HFFc6 (cell line): Measurements from ENCODE around the gene RNF157. TPM values are rescaled to one million over a fixed set of nuclear protein-coding genes. Genes with fewer than 3 reads are reported as not detected.

ENCODE experiments used
- DNase-seq: peaks from one replicate; pipeline ENCODE4 v3.0.0-alpha.2; 2018
- H3K27ac Mint-ChIP-seq: 2 replicates; pipeline ENCODE4 v1.8.0; 2020; ENCODE audit warnings: mild to moderate bottlenecking, mixed read lengths
- H3K27me3 Mint-ChIP-seq: 2 replicates; pipeline ENCODE4 v1.8.0; 2021; ENCODE audit warnings: mild to moderate bottlenecking, moderate library complexity, mixed read lengths; ENCODE audit not compliant: insufficient read depth
- H3K36me3 Mint-ChIP-seq: 2 replicates; pipeline ENCODE4 v1.8.0; 2021; ENCODE audit warnings: low read depth, mixed read lengths
- H3K4me1 Mint-ChIP-seq: 2 replicates; pipeline ENCODE4 v1.8.0; 2020; ENCODE audit warnings: low read depth, mixed read lengths
- H3K4me3 Mint-ChIP-seq: 2 replicates; pipeline ENCODE4 v1.8.0; 2020; ENCODE audit warnings: mild to moderate bottlenecking, moderate library complexity, mixed read lengths
- H3K9me3 Mint-ChIP-seq: 2 replicates; pipeline ENCODE4 v1.8.0; 2020; ENCODE audit warnings: mild to moderate bottlenecking, mixed read lengths
- CTCF ChIP-seq: fragments of 200-600 bp; sonication (generic); IDR thresholded peaks from 2 replicates; pipeline ENCODE4 v1.5.0; 2021; ENCODE audit warnings: antibody characterized with exemption, mild to moderate bottlenecking
- total RNA-seq, 6 experiments: library from RNA; stranded (reverse); fragmentation: NEBNext Ultra II Directional; extraction: Animal tissue kit (Norgen Biotek cat#: 25700); gene quantifications; 2 replicates in 1 of 6; 3 replicates in 5 of 6; pipeline ENCODE4 v1.2.3, GENCODE V29; 2021

RNF157 gene
- total RNA-seq, 6 experiments from 2014 or later, result 0.11 to 0.19 (median 0.18) TPM; not detected in 3

DNA sequence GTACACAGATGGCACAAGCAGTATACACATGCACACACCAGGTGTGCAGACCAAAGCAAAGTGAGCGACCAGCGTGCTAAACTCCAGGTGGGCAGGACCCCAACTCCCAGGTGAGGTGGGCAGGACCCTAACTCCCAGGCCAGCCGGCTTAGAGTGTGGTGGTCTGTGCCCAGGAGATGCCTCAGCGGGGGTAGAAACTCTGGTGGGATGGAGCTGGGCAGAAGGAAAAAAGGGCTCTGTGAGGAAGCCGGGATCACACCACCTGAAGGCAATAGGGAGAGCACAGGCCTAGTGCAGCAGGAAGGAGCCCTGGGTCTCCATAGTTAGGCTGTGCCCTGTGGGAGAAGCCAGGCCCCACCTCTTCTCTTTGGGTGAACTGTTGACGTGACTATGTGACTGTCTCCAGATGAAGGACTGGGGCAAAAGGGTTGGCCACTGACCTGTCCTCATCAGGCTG, 97.7 kb downstream of the RNF157 start:
- no peaks in the 10 kb centered on the region for H3K36me3 Mint-ChIP-seq
- peaks cover 26% of the 10 kb centered on the region for H3K27me3 Mint-ChIP-seq
- no peaks in the 10 kb centered on the region for H3K9me3 Mint-ChIP-seq
- TF ChIP-seq CTCF, result no peak
- DNase-seq, result no peak
- peaks cover 6% of the 10 kb centered on the region; the same call in 1 of the 2 replicates for H3K4me1 Mint-ChIP-seq
- H3K27ac Mint-ChIP-seq, result no peak overlapping the region
- H3K4me3 Mint-ChIP-seq, result no peak overlapping the region

- Mint-ChIP-seq H3K27me3 (peaks cover 26% of the 10 kb centered on the region), H3K27ac (no peak overlapping the region), H3K36me3 (no peaks in the 10 kb centered on the region), H3K4me1 (peaks cover 6% of the 10 kb centered on the region; the same call in 1 of the 2 replicates), H3K9me3 (no peaks in the 10 kb centered on the region), H3K4me3 (peak overlapping the region; percentile 83)
- DNase-seq, result no peak
- no peak for TF ChIP-seq CTCF
Observed at GRCh38 chr17:76142039-76142584, 98.2 kb downstream of the RNF157 start.

- peaks cover 6% of the 10 kb centered on the region; the same call in 1 of the 2 replicates for H3K4me1 Mint-ChIP-seq
Observed at GRCh38 chr17:76141212-76142038, 98.9 kb downstream of the RNF157 start, which contains the start of gene FOXJ1. TSS of gene FOXJ1 (minus strand) at chr17:76141245. CDS start at chr17:76140395, 850 bp downstream.

GRCh38 chr17:76140661-76141211, 99.6 kb downstream of the RNF157 start:
- H3K4me3 Mint-ChIP-seq, result no peak overlapping the region
- H3K27me3 Mint-ChIP-seq, result peaks cover 29% of the 10 kb centered on the region
- no peak for DNase-seq
- peaks cover 6% of the 10 kb centered on the region; the same call in 1 of the 2 replicates for H3K4me1 Mint-ChIP-seq
- no peaks in the 10 kb centered on the region for H3K9me3 Mint-ChIP-seq
- no peak for TF ChIP-seq CTCF
- no peaks in the 10 kb centered on the region for H3K36me3 Mint-ChIP-seq
- no peak overlapping the region for H3K27ac Mint-ChIP-seq

More at GRCh38 chr17:76141212-76142038, 98.9 kb downstream of the RNF157 start, which contains the start of gene FOXJ1:
- Mint-ChIP-seq H3K4me3 (peak within 1 kb of the TSS; percentile 83), H3K27ac (peak within 1 kb of the TSS; percentile 21; the same call in 1 of the 2 replicates), H3K27me3 (peaks cover 31% of the 10 kb centered on the region), H3K36me3 (no peaks in the 10 kb centered on the region), H3K9me3 (no peaks in the 10 kb centered on the region)
- no peak for TF ChIP-seq CTCF
- peak; percentile 76 for DNase-seq

DNA sequence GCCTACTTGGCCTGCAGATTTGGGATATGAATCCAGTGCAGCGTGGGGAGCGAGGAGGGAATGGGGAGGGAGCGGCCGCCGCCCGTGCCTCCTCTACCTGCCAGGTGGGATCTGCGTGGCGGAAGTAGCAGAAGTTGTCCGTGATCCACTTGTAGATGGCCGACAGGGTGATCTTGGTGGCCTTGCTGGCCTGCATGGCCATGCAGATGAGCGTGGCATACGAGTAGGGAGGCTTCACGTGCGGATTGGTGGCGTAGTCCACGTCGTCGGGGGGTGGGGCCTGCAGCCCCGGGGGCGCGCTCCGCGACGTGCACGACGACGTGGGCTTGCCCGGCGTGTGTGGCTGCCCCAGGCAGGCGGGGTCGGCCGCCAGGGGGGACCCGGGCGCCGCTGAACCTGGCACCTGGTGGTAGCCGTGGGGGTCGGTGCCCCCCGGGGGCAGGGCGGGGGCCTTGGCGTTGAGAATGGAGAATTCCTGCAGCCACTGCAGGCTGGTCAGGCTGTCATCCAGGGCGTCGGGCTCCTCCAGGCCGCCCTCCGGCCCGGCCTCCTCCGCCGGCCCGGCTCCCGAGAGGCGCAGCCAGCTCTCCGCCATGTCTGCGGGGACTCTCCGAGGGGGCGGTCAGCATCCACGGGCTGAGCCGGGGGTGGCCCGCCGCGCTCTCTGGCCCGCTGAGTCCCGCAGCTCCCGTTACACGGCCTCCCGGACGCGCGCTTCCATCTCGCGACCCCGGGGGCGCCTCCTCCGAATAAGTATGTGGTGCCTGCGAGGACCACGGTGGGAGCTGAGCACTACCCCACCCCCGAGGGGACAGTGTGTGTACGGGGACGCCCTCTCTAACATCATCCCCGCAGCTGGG, 100.3 kb downstream of the RNF157 start:
- H3K27ac Mint-ChIP-seq, result no peak overlapping the region
- peaks cover 29% of the 10 kb centered on the region for H3K27me3 Mint-ChIP-seq
- DNase-seq, result no peak
- TF ChIP-seq CTCF, result 0 out of 2 replicates have a peak, but pooled peaks have one; percentile 18
- no peaks in the 10 kb centered on the region for H3K36me3 Mint-ChIP-seq
- no peaks in the 10 kb centered on the region for H3K9me3 Mint-ChIP-seq
- H3K4me3 Mint-ChIP-seq, result no peak overlapping the region
- peaks cover 6% of the 10 kb centered on the region; the same call in 1 of the 2 replicates for H3K4me1 Mint-ChIP-seq
